RWPE1 (cell line): Measurements from ENCODE around the gene COL9A2.

Experiments used
- CTCF ChIA-PET: fragments of 350-600 bp; sonication (Branson Sonifier 250); formaldehyde crosslinking; extraction: SDS; loops from one replicate; lab custom pipeline; 2021; lab: Yijun Ruan, JAX
- POLR2A ChIA-PET: fragments of 400-600 bp; formaldehyde crosslinking; extraction: SDS; loops from one replicate; lab custom pipeline; 2020; ENCODE audit warnings: antibody characterized with exemption; ENCODE audit not compliant: low non-redundant PET; lab: Yijun Ruan, JAX
- DNase-seq: peaks from one replicate; pipeline ENCODE4 v3.0.0; 2012; ENCODE audit warnings: low spot score
- H3K27ac ChIP-seq: fragments of 450-650 bp; 2 replicates; pipeline ENCODE4 v1.5.1; 2017
- TF ChIP-seq, protein P1 (sequence below): fragments of 450-650 bp; conservative IDR thresholded peaks from 2 replicates; pipeline ENCODE4 v1.5.1; 2017; ENCODE audit warnings: low read depth, mild to moderate bottlenecking

Gene COL9A2

DNA sequence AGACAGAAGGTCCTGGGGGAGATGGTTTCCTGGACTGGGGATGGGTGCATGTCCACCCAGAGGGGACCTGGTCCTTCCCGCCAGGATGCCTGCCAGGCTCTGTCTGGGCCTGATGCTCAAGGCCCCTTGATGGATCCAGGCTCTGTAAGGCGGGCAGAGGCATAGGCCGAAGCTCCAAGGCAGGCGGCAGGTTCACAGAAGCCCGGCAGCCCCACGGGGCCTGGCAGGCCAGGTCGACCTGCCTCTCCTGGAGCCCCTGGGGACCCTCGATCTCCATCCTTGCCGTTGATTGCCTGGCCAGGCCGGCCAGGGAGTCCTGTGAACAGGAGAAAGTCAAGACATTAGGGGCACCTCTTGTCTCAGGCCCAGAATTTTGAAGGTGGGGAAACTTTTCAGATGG is 16.0 kb downstream of the COL9A2 start:
- H3K27ac ChIP-seq = no peak overlapping the region

DNA sequence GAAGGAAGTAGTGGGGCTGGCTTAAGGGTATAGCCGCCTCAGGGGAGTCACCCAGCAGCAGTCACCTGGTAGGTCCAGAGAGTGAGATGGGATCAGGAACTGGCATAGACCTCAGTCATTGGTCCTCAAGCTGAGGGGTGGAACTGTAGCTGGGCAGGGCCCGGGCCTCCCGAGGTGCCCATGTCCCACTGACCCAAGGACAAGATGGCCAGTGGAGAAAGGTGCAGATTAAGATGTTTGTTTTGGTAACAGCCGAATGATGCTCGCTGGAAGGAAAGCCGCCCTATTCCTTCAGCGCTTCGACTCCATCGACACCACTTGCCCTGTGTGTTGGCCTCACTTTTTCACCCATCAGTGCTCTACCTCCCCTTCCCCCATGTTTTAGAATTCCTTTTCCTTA is 16.4 kb downstream of the COL9A2 start:
- no peak overlapping the region for H3K27ac ChIP-seq
- no peak for DNase-seq
- POLR2A ChIA-PET = no interaction called here
- TF ChIP-seq, protein P1, sequence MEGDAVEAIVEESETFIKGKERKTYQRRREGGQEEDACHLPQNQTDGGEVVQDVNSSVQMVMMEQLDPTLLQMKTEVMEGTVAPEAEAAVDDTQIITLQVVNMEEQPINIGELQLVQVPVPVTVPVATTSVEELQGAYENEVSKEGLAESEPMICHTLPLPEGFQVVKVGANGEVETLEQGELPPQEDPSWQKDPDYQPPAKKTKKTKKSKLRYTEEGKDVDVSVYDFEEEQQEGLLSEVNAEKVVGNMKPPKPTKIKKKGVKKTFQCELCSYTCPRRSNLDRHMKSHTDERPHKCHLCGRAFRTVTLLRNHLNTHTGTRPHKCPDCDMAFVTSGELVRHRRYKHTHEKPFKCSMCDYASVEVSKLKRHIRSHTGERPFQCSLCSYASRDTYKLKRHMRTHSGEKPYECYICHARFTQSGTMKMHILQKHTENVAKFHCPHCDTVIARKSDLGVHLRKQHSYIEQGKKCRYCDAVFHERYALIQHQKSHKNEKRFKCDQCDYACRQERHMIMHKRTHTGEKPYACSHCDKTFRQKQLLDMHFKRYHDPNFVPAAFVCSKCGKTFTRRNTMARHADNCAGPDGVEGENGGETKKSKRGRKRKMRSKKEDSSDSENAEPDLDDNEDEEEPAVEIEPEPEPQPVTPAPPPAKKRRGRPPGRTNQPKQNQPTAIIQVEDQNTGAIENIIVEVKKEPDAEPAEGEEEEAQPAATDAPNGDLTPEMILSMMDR = no peak
- CTCF ChIA-PET = no interaction called here

More for the DNA sequence above, 16.0 kb downstream of the COL9A2 start:
- TF ChIP-seq, protein P1 = no peak
- ChIA-PET CTCF (no interaction called here), POLR2A (no interaction called here)
- no peak for DNase-seq

DNA sequence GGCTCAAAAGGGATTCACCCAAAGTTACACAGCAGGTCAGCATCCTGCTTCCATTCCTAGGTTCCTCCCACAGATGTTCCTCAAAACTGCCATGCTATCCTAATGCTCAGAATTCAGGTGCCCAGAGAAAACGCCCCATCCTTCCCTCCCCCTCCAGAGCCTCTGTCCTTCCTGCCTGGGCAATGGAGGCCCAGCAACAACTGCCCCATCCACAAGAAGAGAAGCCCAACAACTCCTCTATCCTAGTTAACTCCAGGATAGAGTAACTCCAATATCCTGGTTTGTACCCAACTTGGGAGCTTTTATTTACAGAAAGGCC is 16.9 kb downstream of the COL9A2 start:
- TF ChIP-seq, protein P1 = no peak
- no peak overlapping the region for H3K27ac ChIP-seq
- POLR2A ChIA-PET = no interaction called here
- CTCF ChIA-PET = no interaction called here
- no peak for DNase-seq

DNA sequence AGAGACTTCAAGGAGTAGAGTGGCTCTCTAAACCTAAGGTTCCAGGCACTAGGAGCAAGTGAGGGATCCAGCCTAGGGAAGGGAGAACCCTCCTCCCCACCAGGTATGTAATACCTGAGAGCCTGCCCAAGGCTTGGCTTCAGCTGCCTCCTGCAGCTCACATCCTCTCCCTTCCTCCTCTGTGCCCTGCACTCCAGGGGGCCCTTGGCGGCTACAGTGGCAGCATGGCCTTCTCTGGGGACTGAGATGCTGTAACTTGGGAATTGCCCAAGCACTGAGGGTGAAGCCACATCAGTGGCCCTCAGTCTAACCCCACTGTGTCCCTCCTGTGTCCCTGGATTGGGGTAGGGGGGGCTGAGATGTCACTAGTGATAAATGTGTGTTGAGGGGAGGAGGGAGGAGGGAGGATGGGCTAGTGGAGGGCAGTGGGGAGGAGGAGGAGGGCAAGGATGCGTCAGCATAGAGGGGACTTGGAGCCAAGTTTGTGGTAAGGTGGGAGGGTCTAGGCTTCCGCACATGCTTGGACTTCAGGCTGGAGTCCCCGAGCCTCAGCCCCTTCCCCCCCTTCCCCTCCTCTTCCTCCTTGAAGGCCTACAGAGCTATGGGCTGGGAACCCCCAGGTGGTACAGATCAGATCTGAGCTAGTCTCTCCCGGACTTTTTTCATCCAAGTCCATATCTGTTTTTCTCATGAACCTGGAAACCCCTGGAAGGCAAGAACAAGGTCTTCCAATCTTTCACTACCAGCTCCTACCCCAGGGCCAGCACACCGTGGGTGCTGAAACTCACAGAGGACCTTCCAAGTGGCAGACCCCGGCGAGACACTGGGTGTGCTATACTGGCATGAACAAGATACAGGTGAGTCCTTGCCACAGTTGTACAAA is 17.5 kb downstream of the COL9A2 start:
- ChIA-PET POLR2A (no interaction called here), CTCF (no interaction called here)
- no peak for DNase-seq
- TF ChIP-seq, protein P1 = no peak
- no peak overlapping the region for H3K27ac ChIP-seq

DNA sequence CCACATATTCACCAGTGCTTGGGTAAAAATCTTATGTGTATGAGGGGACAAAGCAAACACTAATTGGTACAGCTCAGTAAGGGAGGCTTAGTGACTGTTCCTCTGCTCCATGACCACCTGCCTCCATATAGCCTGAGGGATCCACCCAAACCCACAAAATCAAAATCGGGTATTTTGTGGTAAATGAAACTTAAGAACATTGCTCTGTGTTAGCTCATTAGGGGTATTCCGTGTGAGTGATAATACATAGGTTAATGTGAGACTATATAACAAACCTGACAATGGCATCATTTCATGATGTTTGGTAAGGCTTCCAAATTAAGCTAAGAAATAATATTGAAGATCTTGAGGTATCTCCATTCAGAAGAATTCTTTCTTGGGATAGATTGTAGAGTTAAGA is 25.8 kb downstream of the COL9A2 start:
- DNase-seq = no peak
- ChIA-PET POLR2A (no interaction called here), CTCF (interaction anchor here (0.8 kb wide), 1 partner anchor 298 kb away, joined by 3 read pairs; no protein-coding TSS in a partner anchor)
- no peak overlapping the region for H3K27ac ChIP-seq
- TF ChIP-seq, protein P1 = no peak

DNA sequence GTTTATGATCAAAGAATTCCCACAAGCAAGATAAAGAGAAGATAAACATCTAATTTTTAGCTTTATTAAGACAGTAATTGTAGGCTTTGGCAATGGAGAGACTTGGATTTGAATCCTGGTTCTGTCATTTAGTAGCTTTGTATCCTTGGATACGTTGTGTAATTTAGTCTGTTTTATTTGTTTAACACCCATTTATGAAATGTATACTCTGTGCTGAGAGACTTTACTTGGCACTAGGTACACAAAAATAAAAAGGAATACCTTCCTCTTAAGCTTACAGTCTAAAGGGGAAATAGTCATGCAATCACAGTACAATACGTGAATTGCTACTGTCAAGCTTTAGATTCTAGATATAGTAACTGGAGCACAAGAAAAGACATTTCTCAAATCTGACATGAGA is 35.2 kb downstream of the COL9A2 start:
- CTCF ChIA-PET = interaction anchor here (0.7 to 1.0 kb wide), 2 partner anchors 40 to 123 kb away, joined by 3 to 4 read pairs; no protein-coding TSS in a partner anchor
- no peak for DNase-seq
- TF ChIP-seq, protein P1 = no peak
- no peak overlapping the region for H3K27ac ChIP-seq
- POLR2A ChIA-PET = no interaction called here
